ENCODE data around the gene CLDN10. TPM values are rescaled to one million over a fixed set of nuclear protein-coding genes. Genes with fewer than 3 reads are reported as not detected.

Gene CLDN10
- total RNA-seq, 1 experiment from 2014 or later: not detected

- in situ Hi-C loops (cut with HindIII; ENCODE audit: low sequenced_read_pairs): no loop called here
- no peak for DNase-seq (ENCODE audit: low spot score)
Observed at GRCh38 chr13:95627590-95627989, 75.1 kb downstream of the CLDN10 start.

GRCh38 chr13:95628488-95628887, 76.0 kb downstream of the CLDN10 start:
- no peak for DNase-seq (ENCODE audit: low spot score)
- in situ Hi-C loops (cut with HindIII; ENCODE audit: low sequenced_read_pairs): no loop called here

- no peak for DNase-seq (ENCODE audit: low spot score)
- in situ Hi-C loops (cut with HindIII; ENCODE audit: low sequenced_read_pairs): no loop called here
Observed at GRCh38 chr13:95629071-95629470, 76.6 kb downstream of the CLDN10 start.

Other genes starting within 250 kb of the CLDN10 start
- 41.6 and 75.1 TPM in 2 replicates for gene DZIP1, start 92.0 kb downstream of the CLDN10 start, total RNA-seq (2014; rRNA removed; shearing (Covaris generic))
- 16.9 and 27.9 TPM in 2 replicates for gene DNAJC3, start 124.4 kb downstream of the CLDN10 start, total RNA-seq (2014; rRNA removed; shearing (Covaris generic))